ENCODE measurements around the gene UBAC2. TPM values are rescaled to one million over a fixed set of nuclear protein-coding genes. Genes with fewer than 3 reads are reported as not detected.
"Not testable (repeated sequence)": the region's sequence is repeated elsewhere in the genome, so short reads cannot be mapped to it uniquely, and the experiment has no call there.

UBAC2 gene
- polyA plus RNA-seq, 1 donor: 93.5 TPM

GRCh38 chr13:99378985-99379733 lies 178.5 kb downstream of the UBAC2 start:
- DNase-seq: no peak

GRCh38 chr13:99379856-99380801 lies 179.5 kb downstream of the UBAC2 start:
- no peak for DNase-seq

- DNase-seq: no peak
These were observed 180.4 kb downstream of the UBAC2 start for GRCh38 chr13:99380921-99381645.

- no peak for DNase-seq
These were observed 181.1 kb downstream of the UBAC2 start for GRCh38 chr13:99381766-99382165.

- DNase-seq: no peak
These were observed 181.9 kb downstream of the UBAC2 start for GRCh38 chr13:99382428-99383133.

- DNase-seq: no peak
These were observed 182.9 kb downstream of the UBAC2 start for GRCh38 chr13:99383511-99383921.

- DNase-seq: no peak
These were observed 183.3 kb downstream of the UBAC2 start for GRCh38 chr13:99383946-99384345.

GRCh38 chr13:99384468-99384867 lies 183.8 kb downstream of the UBAC2 start:
- DNase-seq: no peak

GRCh38 chr13:99385161-99385560 lies 184.5 kb downstream of the UBAC2 start:
- DNase-seq: no peak

- no peak for DNase-seq
These were observed 185.3 kb downstream of the UBAC2 start for GRCh38 chr13:99385940-99386339.

GRCh38 chr13:99386495-99386894 lies 185.8 kb downstream of the UBAC2 start:
- no peak for DNase-seq

- no peak for DNase-seq
These were observed 186.5 kb downstream of the UBAC2 start for GRCh38 chr13:99386911-99387788.

- no peak for DNase-seq
These were observed 187.8 kb downstream of the UBAC2 start for GRCh38 chr13:99388334-99388923.

- not testable (repeated sequence) for DNase-seq
These were observed 188.4 kb downstream of the UBAC2 start for GRCh38 chr13:99389094-99389493.

- no peak for DNase-seq
These were observed 189.1 kb downstream of the UBAC2 start for GRCh38 chr13:99389520-99390304.

- DNase-seq: no peak
These were observed 189.9 kb downstream of the UBAC2 start for GRCh38 chr13:99390601-99391000.

GRCh38 chr13:99391781-99392469 lies 191.3 kb downstream of the UBAC2 start:
- DNase-seq: no peak

- no peak for DNase-seq
These were observed 191.9 kb downstream of the UBAC2 start for GRCh38 chr13:99392470-99393135.

Data from left kidney (tissue), 2 donors.